MM.1S (cell line): Measurements from ENCODE around the gene BICD1.

Source experiments
- DNase-seq: peaks from one replicate; pipeline ENCODE4 v3.0.0-alpha.2; 2015
- H2AFZ ChIP-seq: fragments of 300-600 bp; sonication (generic); 2 replicates; pipeline ENCODE4 v1.6.0; 2016; ENCODE audit warnings: antibody characterized with exemption, low read length
- H3F3A ChIP-seq: fragments of 300-600 bp; sonication (generic); 2 replicates; pipeline ENCODE4 v1.6.1; 2016; ENCODE audit warnings: mild to moderate bottlenecking, antibody characterized with exemption, low read length, moderate library complexity, mixed read lengths; ENCODE audit not compliant: insufficient read depth
- H3K27ac ChIP-seq: fragments of 300-600 bp; sonication (generic); 2 replicates; pipeline ENCODE4 v1.5.1; 2016; ENCODE audit warnings: mild to moderate bottlenecking, low read length
- H3K27me3 ChIP-seq: fragments of 300-600 bp; sonication (generic); replicated peaks from 2 replicates; pipeline ENCODE4 v1.6.0; 2016; ENCODE audit warnings: low read length; ENCODE audit not compliant: insufficient read depth
- H3K36me3 ChIP-seq: fragments of 300-600 bp; sonication (generic); replicated peaks from 2 replicates; pipeline ENCODE4 v1.6.1; 2016; ENCODE audit warnings: mild to moderate bottlenecking, low read length, mixed read lengths; ENCODE audit not compliant: insufficient read depth
- H3K4me1 ChIP-seq: fragments of 300-600 bp; sonication (generic); 2 replicates; pipeline ENCODE4 v1.6.1; 2016; ENCODE audit warnings: low read length, mixed read lengths
- H3K4me2 ChIP-seq: fragments of 300-600 bp; sonication (generic); 2 replicates; pipeline ENCODE4 v1.6.0; 2016; ENCODE audit warnings: low read depth, low read length
- H3K4me3 ChIP-seq: fragments of 300-600 bp; sonication (generic); 2 replicates; pipeline ENCODE4 v1.5.1; 2016; ENCODE audit warnings: low read length, mixed read lengths
- H3K79me2 ChIP-seq: fragments of 300-600 bp; sonication (generic); 2 replicates; pipeline ENCODE4 v1.6.1; 2016; ENCODE audit warnings: mixed run types, low read length, mixed read lengths
- H3K9ac ChIP-seq: fragments of 300-600 bp; sonication (generic); 2 replicates; pipeline ENCODE4 v1.6.1; 2016; ENCODE audit warnings: low read length, mixed read lengths
- H3K9me2 ChIP-seq: fragments of 300-600 bp; sonication (generic); replicated peaks from 2 replicates; pipeline ENCODE4 v1.6.1; 2016; ENCODE audit warnings: mild to moderate bottlenecking, low read length, mixed read lengths; ENCODE audit not compliant: insufficient read depth
- H3K9me3 ChIP-seq: fragments of 300-600 bp; sonication (generic); replicated peaks from 2 replicates; pipeline ENCODE4 v1.6.1; 2016; ENCODE audit warnings: mild to moderate bottlenecking, low read length, mixed read lengths; ENCODE audit not compliant: insufficient read depth
- H4K20me1 ChIP-seq: fragments of 300-600 bp; sonication (generic); 2 replicates; pipeline ENCODE4 v1.6.1; 2016; ENCODE audit warnings: mild to moderate bottlenecking, low read length, moderate library complexity, mixed read lengths; ENCODE audit not compliant: insufficient read depth
- EZH2 ChIP-seq: fragments of 300-600 bp; sonication (generic); optimal IDR thresholded peaks from 2 replicates; pipeline ENCODE3; 2017; ENCODE audit warnings: low read depth, mild to moderate bottlenecking, antibody characterized with exemption, low read length, mixed read lengths
- EZH2phosphoT487 ChIP-seq: fragments of 300-600 bp; sonication (generic); IDR thresholded peaks from 2 replicates; pipeline ENCODE4 v1.6.1; 2018; ENCODE audit warnings: antibody characterized with exemption, low read length
- TF ChIP-seq, protein P1 (sequence below): fragments of 300-600 bp; sonication (generic); IDR thresholded peaks from 2 replicates; pipeline ENCODE4 v1.5.1; 2016; ENCODE audit warnings: antibody characterized with exemption, low read length, mixed read lengths

BICD1 gene

DNA sequence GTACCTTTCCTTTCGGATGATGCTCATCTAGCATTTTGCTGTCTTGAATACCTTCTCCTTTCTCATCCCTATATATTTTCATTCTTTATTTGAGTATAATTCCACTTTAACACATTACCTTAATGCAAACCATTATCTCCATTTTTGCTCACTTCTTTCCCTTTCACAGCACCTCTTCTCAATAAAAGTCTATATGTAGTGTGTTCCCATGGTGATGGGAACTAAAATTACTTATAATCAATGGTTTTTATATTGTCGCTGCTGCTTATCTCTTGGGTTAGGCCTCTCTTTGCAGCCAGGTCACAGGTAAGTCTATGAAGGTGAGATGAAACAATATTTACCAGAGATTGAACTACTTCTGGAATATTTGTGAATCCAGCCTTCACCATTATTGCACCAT is 171.1 kb downstream of the BICD1 start:
- Histone ChIP-seq H3F3A (peaks cover 9% of the 10 kb centered on the region), H4K20me1 (no peaks in the 10 kb centered on the region), H3K4me1 (peaks cover 9% of the 10 kb centered on the region), H3K36me3 (no peaks in the 10 kb centered on the region), H3K9me2 (no peaks in the 10 kb centered on the region), H3K9ac (no peak overlapping the region), H3K4me3 (no peak overlapping the region), H3K9me3 (no peaks in the 10 kb centered on the region), H3K79me2 (no peaks in the 10 kb centered on the region), H3K27me3 (no peaks in the 10 kb centered on the region), H3K27ac (no peak overlapping the region), H3K4me2 (no peak overlapping the region), H2AFZ (no peak overlapping the region)
- no peak for TF ChIP-seq EZH2
- no peak for TF ChIP-seq EZH2phosphoT487
- TF ChIP-seq, protein P1, sequence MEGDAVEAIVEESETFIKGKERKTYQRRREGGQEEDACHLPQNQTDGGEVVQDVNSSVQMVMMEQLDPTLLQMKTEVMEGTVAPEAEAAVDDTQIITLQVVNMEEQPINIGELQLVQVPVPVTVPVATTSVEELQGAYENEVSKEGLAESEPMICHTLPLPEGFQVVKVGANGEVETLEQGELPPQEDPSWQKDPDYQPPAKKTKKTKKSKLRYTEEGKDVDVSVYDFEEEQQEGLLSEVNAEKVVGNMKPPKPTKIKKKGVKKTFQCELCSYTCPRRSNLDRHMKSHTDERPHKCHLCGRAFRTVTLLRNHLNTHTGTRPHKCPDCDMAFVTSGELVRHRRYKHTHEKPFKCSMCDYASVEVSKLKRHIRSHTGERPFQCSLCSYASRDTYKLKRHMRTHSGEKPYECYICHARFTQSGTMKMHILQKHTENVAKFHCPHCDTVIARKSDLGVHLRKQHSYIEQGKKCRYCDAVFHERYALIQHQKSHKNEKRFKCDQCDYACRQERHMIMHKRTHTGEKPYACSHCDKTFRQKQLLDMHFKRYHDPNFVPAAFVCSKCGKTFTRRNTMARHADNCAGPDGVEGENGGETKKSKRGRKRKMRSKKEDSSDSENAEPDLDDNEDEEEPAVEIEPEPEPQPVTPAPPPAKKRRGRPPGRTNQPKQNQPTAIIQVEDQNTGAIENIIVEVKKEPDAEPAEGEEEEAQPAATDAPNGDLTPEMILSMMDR: no peak
- no peak for DNase-seq

DNA sequence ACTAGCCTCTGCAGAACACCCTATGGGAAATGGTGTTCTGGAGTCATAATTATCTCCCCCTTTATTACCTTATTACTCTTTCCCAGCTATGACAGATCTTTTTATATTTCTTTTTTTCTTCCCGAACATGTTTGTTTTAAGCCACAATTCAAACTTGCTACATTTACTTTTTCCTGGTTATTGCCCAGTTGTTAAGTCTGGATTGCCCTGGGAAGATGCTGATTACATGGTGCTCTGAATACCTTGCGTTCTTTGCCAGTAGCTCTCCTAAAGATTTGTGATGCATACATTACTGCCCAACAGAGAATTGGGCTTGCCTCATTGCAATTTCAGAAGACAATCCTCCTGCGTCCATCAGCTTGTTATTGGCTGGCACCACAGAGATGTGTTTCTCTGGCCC is 174.5 kb downstream of the BICD1 start:
- no peak overlapping the region for H2AFZ ChIP-seq
- no peaks in the 10 kb centered on the region for H3K27me3 ChIP-seq
- H3K36me3 ChIP-seq: no peaks in the 10 kb centered on the region
- no peak overlapping the region for H3K9ac ChIP-seq
- no peaks in the 10 kb centered on the region for H3K9me3 ChIP-seq
- H3K9me2 ChIP-seq: no peaks in the 10 kb centered on the region
- DNase-seq: no peak
- H4K20me1 ChIP-seq: no peaks in the 10 kb centered on the region
- no peaks in the 10 kb centered on the region for H3K79me2 ChIP-seq
- no peak overlapping the region for H3K4me3 ChIP-seq
- H3F3A ChIP-seq: no peaks in the 10 kb centered on the region
- no peaks in the 10 kb centered on the region for H3K4me1 ChIP-seq
- TF ChIP-seq EZH2 (no peak), EZH2phosphoT487 (no peak)
- TF ChIP-seq, protein P1: no peak
- H3K27ac ChIP-seq: no peak overlapping the region
- H3K4me2 ChIP-seq: no peak overlapping the region

DNA sequence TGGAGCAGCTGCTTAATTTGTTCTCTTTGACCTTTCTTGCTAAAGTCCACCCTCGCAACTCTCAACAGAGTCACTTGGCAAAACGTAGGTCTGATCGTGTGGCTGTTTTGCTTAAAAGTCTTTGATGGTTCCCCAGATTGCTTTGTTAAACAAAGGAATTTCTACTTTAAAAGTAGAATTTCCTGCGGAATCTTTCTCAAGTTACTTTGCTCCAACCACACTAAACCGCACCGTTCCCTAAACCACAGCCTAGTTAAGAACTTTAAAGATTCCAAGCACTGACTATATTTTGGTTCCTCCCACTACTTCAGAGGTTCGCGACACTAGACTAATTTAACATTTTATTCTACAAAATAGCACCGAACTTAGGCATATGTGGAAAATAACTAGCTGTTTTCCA is 177.9 kb downstream of the BICD1 start:
- no peaks in the 10 kb centered on the region for H3K79me2 ChIP-seq
- H3K9ac ChIP-seq: no peak overlapping the region
- DNase-seq: no peak
- H3K27me3 ChIP-seq: no peaks in the 10 kb centered on the region
- no peaks in the 10 kb centered on the region for H3K36me3 ChIP-seq
- no peak overlapping the region for H2AFZ ChIP-seq
- TF ChIP-seq EZH2phosphoT487: no peak
- TF ChIP-seq, protein P1: no peak
- no peak for TF ChIP-seq EZH2
- no peaks in the 10 kb centered on the region for H3K4me1 ChIP-seq
- H3K4me3 ChIP-seq: no peak overlapping the region
- H3K9me3 ChIP-seq: no peaks in the 10 kb centered on the region
- no peak overlapping the region for H3K4me2 ChIP-seq
- H3K27ac ChIP-seq: no peak overlapping the region
- no peaks in the 10 kb centered on the region for H4K20me1 ChIP-seq
- H3F3A ChIP-seq: no peaks in the 10 kb centered on the region
- no peaks in the 10 kb centered on the region for H3K9me2 ChIP-seq
